ENCODE results near the gene EFHC2.

GRCh38 chrX:44104699-44105098, 238.8 kb downstream of the EFHC2 start:
- no peak for TF ChIP-seq CTCF (tag by site-specific recombination; IDR thresholded peaks at IDR 0.05)
- no peak for TF ChIP-seq ZBTB6 (tag by site-specific recombination; IDR thresholded peaks at IDR 0.05)
- TF ChIP-seq TCF7L2 (IDR thresholded peaks at IDR 0.05; ENCODE audit: borderline replicate concordance, low read depth, low read length) = no peak
- no peak for TF ChIP-seq ZNF398 (tag by site-specific recombination; IDR thresholded peaks at IDR 0.05)
- TF ChIP-seq ZNF148 (tag by site-specific recombination; IDR thresholded peaks at IDR 0.05; ENCODE audit: borderline replicate concordance) = no peak
- TF ChIP-seq ZNF274 (IDR thresholded peaks at IDR 0.05; ENCODE audit: low read length) = no peak
- TF ChIP-seq ZNF274 (tag by site-specific recombination; IDR thresholded peaks at IDR 0.05; ENCODE audit: borderline replicate concordance) = no peak
- no peak for TF ChIP-seq ZNF19 (tag by site-specific recombination; IDR thresholded peaks at IDR 0.05; ENCODE audit: low read depth)
- no peak for TF ChIP-seq ZNF830 (tag by site-specific recombination; IDR thresholded peaks at IDR 0.05; ENCODE audit: low read depth)
- TF ChIP-seq ZNF660 (tag by site-specific recombination; IDR thresholded peaks at IDR 0.05) = no peak
- no peak for TF ChIP-seq ZNF776 (tag by site-specific recombination; IDR thresholded peaks at IDR 0.05; ENCODE audit: borderline replicate concordance)
- TF ChIP-seq ZNF48 (tag by site-specific recombination; IDR thresholded peaks at IDR 0.05) = no peak

All from HEK293 (cell line).